IMR-90 (cell line): ENCODE results near the gene RAD51B. TPM values are rescaled to one million over a fixed set of nuclear protein-coding genes. Genes with fewer than 3 reads are reported as not detected.

Experiments used
- ATAC-seq: fragments of 200-7000 bp; cut with Tn5 transposase; 2 replicates; pipeline ENCODE4 v1.9.1; 2020; ENCODE audit warnings: low read depth, mild to moderate bottlenecking, moderate library complexity
- BruUV-seq: library from RNA; stranded (reverse); fragments of 400-500 nt; replicated peaks from 2 replicates; lab custom pipeline; 2021; lab: Mats Ljungman, UMichigan
- CTCF ChIA-PET: fragments of 300-600 bp; formaldehyde crosslinking; extraction: SDS; loops from one replicate; lab custom pipeline; 2021; ENCODE audit warnings: antibody characterized with exemption; lab: Yijun Ruan, JAX
- POLR2A ChIA-PET: fragments of 300-600 bp; sonication (Branson Sonifier 250); formaldehyde crosslinking; loops from one replicate; lab custom pipeline; 2022; ENCODE audit warnings: antibody characterized with exemption; ENCODE audit not compliant: unreplicated experiment; lab: Charles Lee
- DNase-seq: peaks from one replicate; pipeline ENCODE4 v3.0.0; 2013
- H2AFZ ChIP-seq: replicated peaks from 2 replicates; pipeline ENCODE3; 2013; ENCODE audit warnings: low read length, mild to moderate bottlenecking; ENCODE audit not compliant: poor library complexity
- H2AK5ac ChIP-seq: 2 replicates; pipeline ENCODE4 v1.6.1; 2013; ENCODE audit warnings: low read depth, low read length, inconsistent platforms
- H2AK9ac ChIP-seq: replicated peaks from 2 replicates; pipeline ENCODE3; 2013; ENCODE audit warnings: mild to moderate bottlenecking, low read depth, low read length, moderate library complexity; ENCODE audit not compliant: poor library complexity
- H2BK120ac ChIP-seq: 2 replicates; pipeline ENCODE4 v1.6.1; 2013; ENCODE audit warnings: low read depth, low read length, inconsistent platforms
- H2BK15ac ChIP-seq: 3 replicates; pipeline ENCODE4 v1.6.1; 2013; ENCODE audit warnings: low read depth, low read length, inconsistent platforms
- H2BK20ac ChIP-seq: 2 replicates; pipeline ENCODE4 v1.6.1; 2013; ENCODE audit warnings: low read depth, mild to moderate bottlenecking, inconsistent platforms, low read length, moderate library complexity
- H2BK5ac ChIP-seq: 2 replicates; pipeline ENCODE4 v1.6.1; 2013; ENCODE audit warnings: mild to moderate bottlenecking, low read depth, low read length, inconsistent platforms; ENCODE audit not compliant: poor library complexity, severe bottlenecking
- H3K14ac ChIP-seq: replicated peaks from 2 replicates; pipeline ENCODE4 v1.6.1; 2013; ENCODE audit warnings: low read depth, low read length, inconsistent platforms
- H3K18ac ChIP-seq: 2 replicates; pipeline ENCODE4 v1.6.1; 2013; ENCODE audit warnings: low read depth, low read length, control low read depth
- H3K23ac ChIP-seq: 2 replicates; pipeline ENCODE4 v1.6.1; 2013; ENCODE audit warnings: low read depth, low read length, inconsistent platforms
- H3K27ac ChIP-seq: 2 replicates; pipeline ENCODE4 v1.5.1; 2013; ENCODE audit warnings: mild to moderate bottlenecking, control low read depth, low read length; ENCODE audit not compliant: insufficient read depth
- H3K27me3 ChIP-seq: 2 replicates; pipeline ENCODE4 v1.6.1; 2013; ENCODE audit warnings: low read length; ENCODE audit not compliant: control insufficient read depth, insufficient read depth
- H3K36me3 ChIP-seq: 2 replicates; pipeline ENCODE4 v1.6.1; 2013; ENCODE audit warnings: low read length, mixed read lengths; ENCODE audit not compliant: control insufficient read depth, insufficient read depth
- H3K4ac ChIP-seq: 2 replicates; pipeline ENCODE4 v1.6.1; 2013; ENCODE audit warnings: low read depth, low read length, inconsistent platforms
- H3K4me1 ChIP-seq: 2 replicates; pipeline ENCODE4 v1.6.1; 2013; ENCODE audit warnings: low read length, mixed read lengths; ENCODE audit not compliant: control insufficient read depth, insufficient read depth
- H3K4me2 ChIP-seq: 2 replicates; pipeline ENCODE4 v1.6.1; 2013; ENCODE audit warnings: low read depth, mild to moderate bottlenecking, control low read depth, low read length, moderate library complexity
- H3K4me3 ChIP-seq: 2 replicates; pipeline ENCODE4 v1.5.1; 2013; ENCODE audit warnings: low read depth, mild to moderate bottlenecking, control low read depth, low read length, moderate library complexity; ENCODE audit not compliant: insufficient read depth
- H3K56ac ChIP-seq: 2 replicates; pipeline ENCODE4 v1.6.1; 2013; ENCODE audit warnings: low read length, inconsistent platforms; ENCODE audit not compliant: insufficient read depth; ENCODE audit errors: extremely low read depth
- H3K79me1 ChIP-seq, 2 experiments: 2 replicates each; pipeline ENCODE4 v1.6.1; 2013; ENCODE audit warnings: low read length in 2 of 2, inconsistent platforms in 1 of 2, low read depth in 1 of 2
- H3K9ac ChIP-seq: 2 replicates; pipeline ENCODE4 v1.6.1; 2013; ENCODE audit warnings: low read depth, low read length, control low read depth
- H3K9me1 ChIP-seq: 2 replicates; pipeline ENCODE4 v1.6.1; 2013; ENCODE audit warnings: low read length, inconsistent platforms; ENCODE audit not compliant: insufficient read depth
- H3K9me3 ChIP-seq: 2 replicates; pipeline ENCODE4 v1.6.1; 2013; ENCODE audit warnings: low read length; ENCODE audit not compliant: control insufficient read depth, insufficient read depth
- H4K20me1 ChIP-seq: 2 replicates; pipeline ENCODE4 v1.6.1; 2013; ENCODE audit warnings: low read length, inconsistent platforms; ENCODE audit not compliant: insufficient read depth
- H4K5ac ChIP-seq: 2 replicates; pipeline ENCODE4 v1.6.1; 2013; ENCODE audit warnings: mild to moderate bottlenecking, low read depth, low read length, control low read depth
- H4K8ac ChIP-seq, 2 experiments: 2 replicates each; pipeline ENCODE4 v1.6.1; 2013; ENCODE audit warnings: low read depth in 2 of 2, low read length in 2 of 2, control low read depth in 1 of 2, inconsistent platforms in 1 of 2
- H4K91ac ChIP-seq: 2 replicates; pipeline ENCODE4 v1.6.1; 2013; ENCODE audit warnings: low read depth, low read length, inconsistent platforms; ENCODE audit not compliant: insufficient read depth
- CHD1 ChIP-seq: IDR thresholded peaks from 2 replicates; pipeline ENCODE4 v1.6.1; 2012; ENCODE audit warnings: low read depth, low read length, improper control_type of control experiment
- CTCF ChIP-seq: conservative IDR thresholded peaks from 2 replicates; pipeline ENCODE4 v1.5.1; 2012; ENCODE audit warnings: mild to moderate bottlenecking, low read depth, low read length, improper control_type of control experiment
- ELK1 ChIP-seq: fragments of 150-350 bp; IDR thresholded peaks from 2 replicates; pipeline ENCODE4 v1.6.1; 2016; ENCODE audit warnings: low read depth, mild to moderate bottlenecking, low read length, moderate library complexity, borderline replicate concordance
- FOS ChIP-seq: fragments of 150-350 bp; IDR thresholded peaks from 2 replicates; pipeline ENCODE4 v1.6.1; 2016; ENCODE audit warnings: low read depth, low read length
- MAFK ChIP-seq: IDR thresholded peaks from 2 replicates; pipeline ENCODE4 v1.6.1; 2012; ENCODE audit warnings: low read depth, low read length, improper control_type of control experiment
- NFE2L2 ChIP-seq: fragments of 150-350 bp; IDR thresholded peaks from 2 replicates; pipeline ENCODE4 v1.6.1; 2016; ENCODE audit warnings: low read depth, mild to moderate bottlenecking, low read length
- POLR2A ChIP-seq: IDR thresholded peaks from 2 replicates; pipeline ENCODE4 v1.6.1; 2012; ENCODE audit warnings: mild to moderate bottlenecking, low read depth, low read length
- RAD21 ChIP-seq: IDR thresholded peaks from 2 replicates; pipeline ENCODE4 v1.6.1; 2012; ENCODE audit warnings: low read length, improper control_type of control experiment
- RFX5 ChIP-seq: IDR thresholded peaks from 2 replicates; pipeline ENCODE4 v1.8.0; 2012; ENCODE audit warnings: low read depth, mild to moderate bottlenecking, low read length, moderate library complexity
- SMC3 ChIP-seq: fragments of 150-350 bp; IDR thresholded peaks from 2 replicates; pipeline ENCODE4 v1.6.1; 2016; ENCODE audit warnings: low read depth, mild to moderate bottlenecking, antibody characterized with exemption, low read length, moderate library complexity
- USF2 ChIP-seq: fragments of 150-350 bp; IDR thresholded peaks from 2 replicates; pipeline ENCODE4 v1.6.1; 2017; ENCODE audit warnings: mild to moderate bottlenecking, antibody characterized with exemption, low read length, low read depth
- WGBS, 2 experiments: methylation state at CpG; one replicate each; pipeline versions ENCODE4 v1.1.5 to v1.1.7; 2013; ENCODE audit warnings: missing lambda C conversion rate in 2 of 2; ENCODE audit not compliant: insufficient read length in 1 of 2; ENCODE audit errors: extremely low coverage in 2 of 2; 5-methylcytosine and 5-hydroxymethylcytosine counted together
- dilution Hi-C: fragments of 300-500 bp; cut with HindIII; formaldehyde crosslinking; loops from one replicate; pipeline ENCODE4 v1.14.3; 2018; ENCODE audit warnings: low sequenced_read_pairs; ENCODE audit not compliant: unreplicated experiment
- in situ Hi-C: fragments of 300-500 bp; cut with MboI; formaldehyde crosslinking; loops from 3 replicates; pipeline ENCODE4 v1.14.3; 2019; ENCODE audit warnings: low sequenced_read_pairs, inconsistent platforms, mixed read lengths
- intact Hi-C: fragments of 100-400 bp; cut with micrococcal nuclease; formaldehyde crosslinking; loops from 2 replicates; pipeline ENCODE4 v1.10.0; 2022
- polyA plus RNA-seq, 3 experiments: library from polyadenylated mRNA; depleted of rRNA; stranded (reverse); fragments of >200 nt; gene quantifications; 2 replicates each; pipeline ENCODE4 v1.2.3, GENCODE V29; 2012; ENCODE audit warnings: low replicate concordance in 1 of 3
- total RNA-seq: library from RNA; depleted of rRNA; stranded (reverse); fragments of >200 nt; gene quantifications from 2 replicates; pipeline ENCODE4 v1.2.3, GENCODE V29; 2012

Gene RAD51B
- total and polyA plus RNA-seq, 2 of the 4 experiments (the other 2 are of a cell fraction), result 5.1 to 18.8 TPM

- no peak overlapping the region for H2AK5ac ChIP-seq
- no peak overlapping the region for H3K27ac ChIP-seq
- no peak overlapping the region for H3K23ac ChIP-seq
- no peak overlapping the region for H3K4me3 ChIP-seq
- no peak overlapping the region for H2BK120ac ChIP-seq
- ChIA-PET POLR2A (interaction anchor here (0.5 kb wide), 1 partner anchor 542 kb away, joined by 3 read pairs; no protein-coding TSS in a partner anchor), CTCF (no interaction called here)
- H2BK5ac ChIP-seq, result no peak overlapping the region
- in situ Hi-C loops (no loop called here), intact Hi-C loops (no loop called here), dilution Hi-C loops (no loop called here)
- H3K9ac ChIP-seq, result no peak overlapping the region
- no peak overlapping the region for H4K5ac ChIP-seq
- ATAC-seq (no peak), DNase-seq (no peak)
- no peaks in the 10 kb centered on the region for H3K4me1 ChIP-seq
- H3K4me2 ChIP-seq, result no peak overlapping the region
- H3K36me3 ChIP-seq, result no peaks in the 10 kb centered on the region
- no peak overlapping the region for H2AFZ ChIP-seq
- H3K4ac ChIP-seq, result no peak overlapping the region
- no peak overlapping the region for H2BK20ac ChIP-seq
- H4K8ac ChIP-seq, result no peak overlapping the region
- no CpG with 5 or more reads among the region's 4 CpGs for WGBS, 2 experiments
- no peaks in the 10 kb centered on the region for H3K9me1 ChIP-seq
- BruUV-seq, result no TSS peak
- no peak overlapping the region for H3K18ac ChIP-seq
- TF ChIP-seq CHD1, result no peak
- TF ChIP-seq RFX5, result no peak
- TF ChIP-seq POLR2A, result no peak
- no peak for TF ChIP-seq USF2
- TF ChIP-seq RAD21, result no peak
- no peak for TF ChIP-seq FOS
- no peak for TF ChIP-seq SMC3
- TF ChIP-seq ELK1, result no peak
- no peak for TF ChIP-seq NFE2L2
- no peak for TF ChIP-seq CTCF
- no peak for TF ChIP-seq MAFK
- H3K79me1 ChIP-seq, result no peaks in the 10 kb centered on the region
- H3K27me3 ChIP-seq, result no peaks in the 10 kb centered on the region
- no peak overlapping the region for H4K91ac ChIP-seq
- H2AK9ac ChIP-seq, result no peak overlapping the region
- H4K20me1 ChIP-seq, result no peaks in the 10 kb centered on the region
- H3K9me3 ChIP-seq, result no peaks in the 10 kb centered on the region
- no peak overlapping the region for H3K14ac ChIP-seq
- no peak overlapping the region for H3K56ac ChIP-seq
- no peak overlapping the region for H2BK15ac ChIP-seq
These were observed 453.8 kb downstream of the RAD51B start for GRCh38 chr14:68273413-68273812.
